Activated CD8-positive, alpha-beta memory T cell treated with anti-CD3 and anti-CD28 coated beads for 48 hours (primary cell): Measurements from ENCODE around the gene CDK13.

Experiments used
- DNase-seq, 3 experiments: peaks; one replicate each; pipeline ENCODE4 v3.0.0-alpha.2; 2020; ENCODE audit warnings: low read depth in 2 of 3, low spot score in 2 of 3

The CDK13 gene

DNA sequence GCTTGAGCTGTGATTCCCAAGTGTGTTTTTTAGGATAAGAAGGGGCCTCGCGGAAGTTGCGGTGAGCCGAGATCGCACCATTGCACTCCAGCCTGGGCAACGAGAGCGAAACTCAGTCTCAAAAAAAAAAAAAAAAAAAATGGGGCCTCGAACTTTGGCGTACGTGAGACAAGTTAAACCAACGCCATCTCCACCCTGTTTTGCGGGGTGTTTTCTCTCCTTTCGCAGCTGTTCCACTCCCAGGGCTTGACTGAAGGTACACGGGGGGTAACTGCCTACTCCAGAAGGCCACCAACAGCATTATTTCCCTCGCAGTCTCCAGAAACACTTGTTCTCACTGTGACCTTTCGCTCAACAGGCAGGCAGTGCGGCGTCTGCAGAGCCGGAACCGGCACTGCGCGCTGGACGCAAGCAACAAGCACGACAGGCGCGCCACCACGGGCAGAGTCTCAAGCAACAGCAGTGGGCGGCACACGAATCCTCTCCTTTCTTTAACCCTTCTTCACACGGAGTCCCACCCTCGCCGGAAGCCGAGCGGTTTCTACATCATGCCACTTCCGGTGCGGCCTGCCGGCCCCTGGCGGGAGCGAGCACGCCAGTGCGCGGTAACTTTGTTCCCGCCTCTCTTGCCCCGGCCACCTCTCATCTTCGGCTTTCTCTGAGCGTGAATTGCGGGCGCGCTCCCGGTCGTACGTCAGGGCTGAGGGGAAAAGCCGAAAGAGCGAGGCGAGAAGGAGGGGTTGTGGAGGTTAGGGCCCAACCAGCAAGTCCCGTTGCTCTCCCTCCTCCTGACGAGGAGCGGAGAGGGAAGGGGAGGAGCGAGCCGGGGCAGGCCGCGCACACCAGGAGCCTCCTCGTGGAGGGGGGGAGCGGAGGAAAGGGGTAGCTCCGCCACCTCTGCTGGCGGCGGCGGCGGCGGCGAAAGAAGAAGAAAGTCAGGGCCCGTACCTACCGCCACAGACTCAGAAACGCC, 814 bp upstream of the CDK13 start:
- peak; percentile 81 to 96 (median 90) for DNase-seq

DNA sequence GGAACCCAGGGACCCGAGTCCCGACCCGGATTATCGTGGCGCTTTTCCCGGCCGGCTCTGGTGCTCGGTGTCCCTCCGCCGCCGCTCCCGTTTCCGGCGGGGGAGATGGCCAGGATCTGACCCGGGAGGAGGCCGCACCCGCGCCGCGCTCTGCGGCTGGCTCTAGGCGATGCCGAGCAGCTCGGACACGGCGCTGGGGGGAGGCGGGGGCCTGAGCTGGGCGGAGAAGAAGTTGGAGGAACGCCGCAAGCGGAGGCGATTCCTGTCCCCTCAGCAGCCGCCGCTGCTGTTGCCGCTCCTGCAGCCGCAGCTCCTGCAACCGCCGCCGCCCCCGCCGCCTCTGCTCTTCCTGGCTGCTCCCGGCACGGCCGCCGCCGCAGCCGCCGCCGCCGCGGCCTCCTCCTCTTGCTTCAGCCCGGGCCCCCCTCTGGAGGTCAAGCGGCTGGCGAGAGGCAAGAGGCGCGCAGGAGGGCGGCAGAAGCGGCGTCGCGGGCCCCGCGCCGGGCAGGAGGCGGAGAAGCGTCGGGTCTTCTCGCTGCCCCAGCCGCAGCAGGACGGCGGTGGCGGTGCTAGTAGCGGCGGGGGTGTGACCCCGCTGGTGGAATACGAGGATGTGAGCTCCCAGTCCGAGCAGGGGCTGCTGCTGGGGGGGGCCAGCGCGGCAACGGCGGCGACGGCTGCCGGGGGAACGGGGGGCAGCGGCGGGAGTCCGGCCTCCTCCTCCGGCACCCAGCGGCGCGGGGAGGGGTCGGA, 593 bp downstream of the CDK13 start:
- DNase-seq = peak; percentile 7 to 26 (median 18)

GRCh38 chr7:39951226-39952194, 1.5 kb downstream of the CDK13 start:
- peak; percentile 40 to 54 (median 53) for DNase-seq

GRCh38 chr7:39952374-39952773, 2.3 kb downstream of the CDK13 start:
- no peak for DNase-seq

DNA sequence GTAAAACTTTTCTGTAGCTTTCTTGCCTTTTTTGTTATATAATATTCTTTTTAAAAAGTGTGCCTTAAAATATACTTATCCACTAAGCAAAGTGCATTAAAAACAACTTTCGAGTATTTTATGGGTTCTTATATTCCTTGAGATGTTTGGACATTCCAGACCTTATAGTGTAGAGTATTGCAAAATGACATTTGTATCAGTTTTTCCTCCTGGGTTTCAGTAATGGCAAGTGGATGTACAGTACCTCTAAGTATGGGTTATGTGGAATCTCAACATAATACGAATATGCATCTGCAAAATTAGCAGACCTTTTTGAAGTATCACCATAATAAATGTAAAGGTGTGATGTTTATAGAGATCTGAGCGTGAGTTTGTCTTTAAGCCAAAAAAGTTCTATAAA, 2.7 kb downstream of the CDK13 start:
- DNase-seq = no peak

DNA sequence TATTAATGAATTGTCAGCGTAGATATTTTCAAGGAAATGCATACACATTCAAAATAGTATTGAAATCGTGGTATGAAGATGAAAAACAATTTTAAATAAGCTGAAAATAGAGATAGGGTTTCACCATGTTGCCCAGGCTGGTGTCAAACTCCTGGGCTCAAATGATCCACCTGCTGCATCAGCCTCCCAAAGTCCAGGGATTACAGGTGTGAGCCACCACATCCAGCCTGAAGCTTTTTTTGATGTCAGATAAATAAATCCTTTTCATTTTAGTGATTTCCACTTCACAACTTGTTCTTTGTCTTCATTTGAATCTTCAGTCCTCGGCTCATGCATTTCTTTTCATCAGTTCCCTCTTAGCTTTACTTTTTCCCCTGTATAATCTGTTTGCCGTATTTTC, 4.6 kb downstream of the CDK13 start:
- DNase-seq = no peak

GRCh38 chr7:39958038-39958437, 8.0 kb downstream of the CDK13 start:
- no peak for DNase-seq

DNA sequence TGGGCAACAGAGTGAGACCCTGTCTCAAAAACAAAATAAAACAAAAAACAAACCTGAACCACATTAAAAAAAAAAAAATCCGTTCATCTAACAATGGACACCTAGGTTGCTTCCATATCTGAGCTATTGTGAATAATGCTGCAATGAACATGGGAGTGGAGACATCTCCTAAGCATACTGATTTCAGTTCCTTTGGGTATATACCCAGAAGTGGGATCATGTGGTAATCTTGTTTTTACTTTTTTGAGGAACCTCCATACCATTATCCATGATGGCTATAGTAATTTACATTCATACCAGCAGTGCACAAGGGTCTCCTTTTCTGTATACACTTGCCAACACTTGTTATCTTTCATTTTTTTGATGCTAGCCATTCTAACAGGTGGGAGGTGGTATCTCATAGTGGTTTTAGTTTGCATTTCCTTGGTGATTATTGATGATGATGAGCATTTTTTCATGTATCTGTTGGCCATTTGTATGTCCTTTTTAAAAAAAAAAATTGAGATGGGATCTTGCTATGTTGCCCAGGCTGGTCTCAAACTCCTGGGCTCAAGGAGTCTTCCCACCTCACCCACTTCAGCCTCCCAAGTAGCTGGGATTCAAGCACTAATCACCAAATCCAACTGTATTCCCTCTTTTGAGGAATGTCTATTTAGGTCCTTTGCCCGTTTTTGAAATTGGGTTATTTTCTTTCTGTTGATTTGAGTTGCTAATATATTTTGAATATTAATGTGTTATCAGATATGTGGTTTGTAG, 17.5 kb downstream of the CDK13 start:
- no peak for DNase-seq

GRCh38 chr7:39969431-39969830, 19.4 kb downstream of the CDK13 start:
- DNase-seq = no peak

DNA sequence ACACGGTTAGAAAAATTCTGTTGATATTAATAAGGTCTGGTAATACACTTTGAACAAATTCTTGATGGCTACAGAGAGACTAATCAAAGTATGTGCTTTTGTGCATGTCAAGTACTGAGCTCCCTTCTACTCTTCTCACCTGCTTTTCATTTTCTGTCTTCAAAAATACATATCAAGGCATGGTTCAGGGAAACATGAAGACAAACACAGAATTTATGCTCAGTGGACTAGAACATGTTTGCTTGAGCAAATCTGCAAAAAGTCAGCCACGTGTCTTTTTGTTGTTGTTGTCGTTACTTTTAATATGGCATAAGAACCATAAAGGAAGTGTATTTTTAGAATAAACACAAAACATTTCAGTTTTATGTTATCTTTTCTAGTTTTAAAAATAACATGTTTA, 21.9 kb downstream of the CDK13 start:
- no peak for DNase-seq

DNA sequence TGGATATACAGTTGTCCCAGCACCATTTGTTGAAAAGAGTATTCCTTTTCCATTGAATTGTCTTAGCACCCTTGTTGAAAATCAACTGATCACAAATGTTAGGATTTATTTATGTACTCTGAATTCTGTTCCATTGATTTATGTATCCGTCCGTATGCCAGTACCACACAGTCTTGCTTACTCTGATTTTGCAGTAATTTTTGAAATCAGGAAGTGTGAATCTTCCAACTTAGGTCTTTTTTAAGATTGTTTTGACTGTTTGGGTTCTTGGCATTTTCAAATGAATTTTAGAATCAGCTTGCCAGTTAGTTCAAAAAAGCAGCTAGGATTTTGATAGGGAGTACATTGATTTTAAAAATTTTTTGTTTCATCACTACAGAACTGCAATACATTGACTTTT, 23.7 kb downstream of the CDK13 start:
- DNase-seq = no peak

GRCh38 chr7:39978230-39978934, 28.3 kb downstream of the CDK13 start:
- DNase-seq = no peak

DNA sequence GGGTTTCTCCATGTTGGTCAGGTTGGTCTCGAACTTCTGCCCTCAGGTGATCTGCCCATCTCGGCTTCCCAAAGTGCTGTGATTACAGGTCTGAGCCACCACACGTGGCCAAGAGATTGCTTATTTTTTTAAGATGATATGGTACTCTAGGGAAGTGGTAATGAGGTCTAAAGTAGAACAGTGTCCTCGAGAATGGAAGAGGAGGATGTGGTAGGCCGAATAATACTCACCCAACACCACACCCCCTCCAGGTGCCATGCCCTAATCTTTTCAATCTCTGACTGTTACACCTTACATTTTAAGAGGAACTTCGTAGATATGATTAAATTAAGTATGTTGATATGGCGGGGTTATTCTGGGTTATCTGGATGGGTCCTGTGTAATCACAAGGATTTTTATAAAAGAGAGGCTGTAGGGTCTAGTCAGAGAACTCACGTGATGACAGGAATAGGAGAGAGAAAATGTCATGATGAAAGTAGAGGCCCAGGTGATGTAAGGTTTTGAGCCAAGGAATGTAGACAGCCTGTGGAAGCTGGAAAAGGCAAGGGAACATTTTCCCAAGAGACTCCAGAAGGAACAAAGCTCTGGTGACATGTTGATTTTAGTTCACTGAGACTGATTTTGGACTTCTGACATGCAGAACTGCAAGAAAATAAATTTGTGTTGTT, 29.5 kb downstream of the CDK13 start:
- DNase-seq = no peak

- DNase-seq = no peak
Observed at GRCh38 chr7:39985398-39985918, 35.4 kb downstream of the CDK13 start.

DNA sequence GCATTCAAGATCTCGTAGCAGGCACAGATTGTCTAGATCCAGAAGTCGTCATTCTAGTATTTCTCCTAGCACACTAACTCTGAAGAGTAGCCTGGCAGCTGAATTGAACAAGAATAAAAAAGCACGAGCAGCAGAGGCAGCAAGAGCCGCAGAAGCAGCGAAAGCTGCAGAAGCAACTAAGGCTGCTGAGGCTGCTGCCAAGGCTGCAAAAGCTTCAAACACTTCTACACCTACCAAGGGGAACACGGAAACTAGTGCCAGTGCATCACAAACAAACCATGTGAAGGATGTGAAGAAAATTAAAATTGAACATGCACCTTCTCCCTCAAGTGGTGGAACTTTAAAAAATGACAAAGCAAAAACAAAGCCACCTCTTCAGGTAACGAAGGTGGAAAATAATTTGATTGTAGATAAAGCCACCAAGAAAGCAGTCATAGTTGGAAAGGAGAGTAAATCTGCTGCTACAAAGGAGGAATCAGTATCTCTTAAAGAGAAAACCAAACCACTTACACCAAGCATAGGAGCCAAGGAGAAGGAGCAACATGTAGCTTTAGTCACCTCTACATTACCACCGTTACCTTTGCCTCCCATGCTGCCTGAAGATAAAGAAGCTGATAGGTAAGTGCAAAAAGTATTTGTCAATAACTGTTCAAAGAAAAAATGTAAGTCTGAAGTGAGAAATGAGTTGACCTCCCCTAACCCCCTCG, 37.7 kb downstream of the CDK13 start:
- no peak for DNase-seq

DNA sequence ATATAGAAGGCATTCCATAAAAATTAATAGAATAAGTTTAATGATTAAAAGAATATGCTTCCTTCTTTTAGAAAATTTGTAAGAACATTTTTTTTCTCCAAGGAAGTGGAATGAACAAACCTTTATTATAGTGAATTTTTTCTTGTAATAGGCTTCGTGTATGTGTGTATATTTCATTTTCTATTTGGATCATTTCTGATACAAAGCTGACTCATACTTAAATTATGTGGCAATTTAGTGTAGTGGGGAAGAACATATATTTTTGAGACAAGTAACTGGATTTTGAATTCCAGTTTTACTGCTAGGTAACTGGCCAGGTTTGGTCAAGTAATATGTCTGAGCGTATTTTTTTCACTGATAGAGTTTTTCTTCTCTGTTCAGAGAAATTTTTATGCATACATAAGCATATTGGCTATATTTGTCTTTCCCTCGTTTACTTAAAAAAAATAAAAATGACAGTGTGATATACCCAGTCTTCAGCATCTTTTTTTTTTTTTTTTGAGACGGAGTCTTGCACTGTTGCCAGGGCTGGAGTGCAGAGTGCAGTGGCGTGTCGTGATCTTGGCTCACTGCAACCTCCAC, 50.8 kb downstream of the CDK13 start:
- no peak for DNase-seq

DNA sequence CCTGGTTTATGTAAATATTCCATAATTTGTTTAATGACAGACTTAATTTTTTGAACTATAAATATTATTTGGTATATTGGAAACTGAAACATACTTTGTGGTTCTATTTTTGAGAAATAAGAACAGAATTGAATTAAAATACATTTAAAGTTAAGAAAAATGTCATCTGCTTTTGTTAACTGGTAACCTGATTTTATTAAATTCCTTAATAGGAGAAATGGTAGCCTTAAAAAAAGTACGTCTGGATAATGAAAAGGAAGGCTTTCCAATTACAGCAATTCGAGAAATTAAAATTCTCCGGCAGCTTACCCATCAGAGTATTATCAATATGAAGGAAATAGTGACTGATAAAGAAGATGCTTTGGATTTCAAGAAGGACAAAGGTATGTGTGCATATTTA, 51.6 kb downstream of the CDK13 start:
- DNase-seq = no peak

- DNase-seq = no peak
Observed at GRCh38 chr7:40003597-40003996, 53.5 kb downstream of the CDK13 start.
